Upper lobe of right lung (tissue), 1 donor: ENCODE results near the gene ITIH2. TPM values are rescaled to one million over a fixed set of nuclear protein-coding genes. Genes with fewer than 3 reads are reported as not detected.
"Not testable (repeated sequence)": the region's sequence is repeated elsewhere in the genome, so short reads cannot be mapped to it uniquely, and the experiment has no call there.

Experiments used
- ATAC-seq: fragments of 200-7000 bp; cut with Tn5 transposase; one replicate; pipeline ENCODE4 v1.9.1; 2020; ENCODE audit warnings: mild to moderate bottlenecking, moderate library complexity
- DNase-seq: peaks from one replicate; pipeline ENCODE4 v3.0.0-alpha.2; 2020
- H3K27ac ChIP-seq: fragments of 200-600 bp; one replicate; pipeline ENCODE4 v1.8.0; 2022
- H3K27me3 ChIP-seq: fragments of 200-600 bp; one replicate; pipeline ENCODE4 v1.8.0; 2022; ENCODE audit warnings: mild to moderate bottlenecking
- H3K36me3 ChIP-seq: fragments of 200-600 bp; one replicate; pipeline ENCODE4 v1.8.0; 2022
- H3K4me1 ChIP-seq: fragments of 200-600 bp; one replicate; pipeline ENCODE4 v1.8.0; 2022
- H3K4me3 ChIP-seq: fragments of 200-600 bp; one replicate; pipeline ENCODE4 v1.8.0; 2022; ENCODE audit warnings: mild to moderate bottlenecking
- H3K9me3 ChIP-seq: fragments of 200-600 bp; one replicate; pipeline ENCODE4 v1.8.0; 2022
- CTCF ChIP-seq: fragments of 200-600 bp; IDR thresholded peaks from one replicate; pipeline ENCODE4 v1.8.0; 2022; ENCODE audit warnings: antibody characterized with exemption
- intact Hi-C: fragments of 100-400 bp; cut with DNase I; formaldehyde crosslinking; loops from one replicate; pipeline ENCODE4 v1.11.0; 2022
- long read RNA-seq: library from polyadenylated mRNA; unstranded; transcript quantifications from one replicate; pipeline ENCODE4 v2.0.0, GENCODE V29; 2021
- total RNA-seq: library from RNA; stranded (reverse); fragmentation: NEBNext Ultra II Directional; extraction: Animal tissue kit (Norgen Biotek cat#: 25700); gene quantifications from one replicate; pipeline ENCODE4 v1.2.1, GENCODE V29; 2021
- donor health status: DM: no; HTN: yes; CAD: no; lungs with severe emphysema.

ITIH2 gene, protein sequence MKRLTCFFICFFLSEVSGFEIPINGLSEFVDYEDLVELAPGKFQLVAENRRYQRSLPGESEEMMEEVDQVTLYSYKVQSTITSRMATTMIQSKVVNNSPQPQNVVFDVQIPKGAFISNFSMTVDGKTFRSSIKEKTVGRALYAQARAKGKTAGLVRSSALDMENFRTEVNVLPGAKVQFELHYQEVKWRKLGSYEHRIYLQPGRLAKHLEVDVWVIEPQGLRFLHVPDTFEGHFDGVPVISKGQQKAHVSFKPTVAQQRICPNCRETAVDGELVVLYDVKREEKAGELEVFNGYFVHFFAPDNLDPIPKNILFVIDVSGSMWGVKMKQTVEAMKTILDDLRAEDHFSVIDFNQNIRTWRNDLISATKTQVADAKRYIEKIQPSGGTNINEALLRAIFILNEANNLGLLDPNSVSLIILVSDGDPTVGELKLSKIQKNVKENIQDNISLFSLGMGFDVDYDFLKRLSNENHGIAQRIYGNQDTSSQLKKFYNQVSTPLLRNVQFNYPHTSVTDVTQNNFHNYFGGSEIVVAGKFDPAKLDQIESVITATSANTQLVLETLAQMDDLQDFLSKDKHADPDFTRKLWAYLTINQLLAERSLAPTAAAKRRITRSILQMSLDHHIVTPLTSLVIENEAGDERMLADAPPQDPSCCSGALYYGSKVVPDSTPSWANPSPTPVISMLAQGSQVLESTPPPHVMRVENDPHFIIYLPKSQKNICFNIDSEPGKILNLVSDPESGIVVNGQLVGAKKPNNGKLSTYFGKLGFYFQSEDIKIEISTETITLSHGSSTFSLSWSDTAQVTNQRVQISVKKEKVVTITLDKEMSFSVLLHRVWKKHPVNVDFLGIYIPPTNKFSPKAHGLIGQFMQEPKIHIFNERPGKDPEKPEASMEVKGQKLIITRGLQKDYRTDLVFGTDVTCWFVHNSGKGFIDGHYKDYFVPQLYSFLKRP
- 1.3 TPM for total RNA-seq
- long read RNA-seq, partial matches to known transcripts = 0 of 3 reads
- long read RNA-seq, other reads (novel, unspliced or antisense) = 1 of 3 reads

DNA sequence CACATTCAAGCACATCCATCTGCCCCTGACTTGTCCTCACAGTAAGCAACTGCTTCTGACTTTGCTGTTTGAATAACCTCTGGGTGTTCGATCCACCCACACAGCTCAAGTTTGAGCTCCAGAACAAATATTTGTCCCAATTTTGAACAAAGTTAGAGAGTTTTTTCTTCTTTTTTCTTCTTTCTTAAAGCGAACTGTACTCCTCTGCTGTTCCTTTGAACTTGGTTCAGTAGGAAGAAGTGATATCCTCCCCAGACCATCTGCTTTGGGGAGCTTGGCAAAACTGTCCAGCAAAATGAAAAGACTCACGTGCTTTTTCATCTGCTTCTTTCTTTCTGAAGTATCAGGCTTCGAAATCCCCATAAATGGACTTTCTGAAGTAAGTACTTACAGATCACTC lies at the start of gene ITIH2:
ITIH2 (plus strand) TSS at position 177 of the 400 bp plus-strand sequence; CDS start at position 296, 119 bp downstream.
- Histone ChIP-seq H3K36me3 (no peaks in the 10 kb centered on the region), H3K4me3 (no peak within 1 kb of the TSS), H3K4me1 (no peaks in the 10 kb centered on the region), H3K27me3 (peaks cover 3% of the 10 kb centered on the region), H3K9me3 (no peaks in the 10 kb centered on the region), H3K27ac (no peak within 1 kb of the TSS)
- intact Hi-C loops = no loop called here
- DNase-seq = no peak
- no peak for TF ChIP-seq CTCF
- no peak for ATAC-seq

- H3K4me1 ChIP-seq, H3K27me3 ChIP-seq, ATAC-seq, H3K36me3 ChIP-seq, DNase-seq, H3K4me3 ChIP-seq, H3K27ac ChIP-seq, intact Hi-C loops, H3K9me3 ChIP-seq: not testable (repeated sequence)
Observed at GRCh38 chr10:7657079-7657478, 46.0 kb upstream of the ITIH2 start.

GRCh38 chr10:7657552-7657951 lies 45.6 kb upstream of the ITIH2 start:
- H3K36me3 ChIP-seq = no peaks in the 10 kb centered on the region
- H3K4me3 ChIP-seq = no peak overlapping the region
- no peaks in the 10 kb centered on the region for H3K4me1 ChIP-seq
- intact Hi-C loops = no loop called here
- ATAC-seq = no peak
- no peak for TF ChIP-seq CTCF
- H3K9me3 ChIP-seq = no peaks in the 10 kb centered on the region
- no peak for DNase-seq
- H3K27me3 ChIP-seq = no peaks in the 10 kb centered on the region
- no peak overlapping the region for H3K27ac ChIP-seq

DNA sequence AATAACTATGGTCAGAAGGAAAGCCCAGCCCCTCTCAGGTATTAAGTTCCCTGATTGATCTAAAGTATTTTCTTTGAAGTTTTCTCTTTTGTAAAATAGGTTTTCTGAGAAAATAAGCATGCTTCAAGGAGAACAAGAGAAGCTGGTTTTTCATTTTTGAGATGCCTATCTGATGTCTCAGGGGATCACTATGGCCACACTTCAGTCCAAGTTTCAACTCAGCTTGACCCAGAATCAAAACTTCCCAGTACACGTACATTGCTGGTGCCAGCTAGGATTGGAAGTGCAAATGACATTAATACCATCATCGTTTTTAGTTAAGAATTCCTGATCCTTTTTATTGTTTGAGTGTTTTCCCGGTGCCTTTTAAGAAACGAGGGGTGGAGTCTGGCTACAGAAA lies 43.6 kb upstream of the ITIH2 start:
- ATAC-seq (no peak), DNase-seq (no peak)
- H3K4me3 ChIP-seq = no peak overlapping the region
- TF ChIP-seq CTCF = no peak
- no peaks in the 10 kb centered on the region for H3K9me3 ChIP-seq
- intact Hi-C loops = loop anchor here (2.0 kb wide), 1 partner anchor 25 kb away; no protein-coding TSS in a partner anchor
- peaks cover 19% of the 10 kb centered on the region for H3K27me3 ChIP-seq
- no peak overlapping the region for H3K27ac ChIP-seq
- no peaks in the 10 kb centered on the region for H3K4me1 ChIP-seq
- no peaks in the 10 kb centered on the region for H3K36me3 ChIP-seq

GRCh38 chr10:7662522-7662921 lies 40.6 kb upstream of the ITIH2 start:
- no peak overlapping the region for H3K27ac ChIP-seq
- peaks cover 28% of the 10 kb centered on the region for H3K27me3 ChIP-seq
- intact Hi-C loops = no loop called here
- ATAC-seq (no peak), DNase-seq (no peak)
- no peaks in the 10 kb centered on the region for H3K9me3 ChIP-seq
- H3K4me1 ChIP-seq = peaks cover 14% of the 10 kb centered on the region
- H3K36me3 ChIP-seq = no peaks in the 10 kb centered on the region
- H3K4me3 ChIP-seq = no peak overlapping the region
- TF ChIP-seq CTCF = no peak

GRCh38 chr10:7664707-7665106 lies 38.4 kb upstream of the ITIH2 start:
- intact Hi-C loops = no loop called here
- ATAC-seq (no peak), DNase-seq (no peak)
- Histone ChIP-seq H3K36me3 (no peaks in the 10 kb centered on the region), H3K9me3 (no peaks in the 10 kb centered on the region), H3K27ac (no peak overlapping the region), H3K27me3 (peaks cover 28% of the 10 kb centered on the region), H3K4me1 (peaks cover 17% of the 10 kb centered on the region), H3K4me3 (no peak overlapping the region)
- no peak for TF ChIP-seq CTCF
